Dendritic cell treated with granulocyte-macrophage colony-stimulating factor and Interleukin-4, amounts not matched to agents 40 ng/mL and 50 ng/mL, for 4 days (primary cell): ENCODE measurements around the gene AMMECR1L.
"Not testable (repeated sequence)": the region's sequence is repeated elsewhere in the genome, so short reads cannot be mapped to it uniquely, and the experiment has no call there.

Source experiments
- H3K27ac Mint-ChIP-seq: one replicate; pipeline ENCODE4 v1.8.0; 2022; ENCODE audit warnings: mild to moderate bottlenecking, mixed read lengths
- H3K27me3 Mint-ChIP-seq: one replicate; pipeline ENCODE4 v1.8.0; 2022; ENCODE audit warnings: mild to moderate bottlenecking, mixed read lengths
- H3K36me3 Mint-ChIP-seq: one replicate; pipeline ENCODE4 v1.8.0; 2022; ENCODE audit warnings: low read depth, mixed read lengths
- H3K4me1 Mint-ChIP-seq: one replicate; pipeline ENCODE4 v1.8.0; 2022; ENCODE audit warnings: low read depth, mixed read lengths
- H3K4me3 Mint-ChIP-seq: one replicate; pipeline ENCODE4 v1.8.0; 2022; ENCODE audit warnings: mild to moderate bottlenecking, moderate library complexity, mixed read lengths
- H3K9me3 Mint-ChIP-seq: one replicate; pipeline ENCODE4 v1.8.0; 2022; ENCODE audit warnings: mixed read lengths
- intact Hi-C: fragments of 100-400 bp; cut with micrococcal nuclease; formaldehyde crosslinking; loops from one replicate; pipeline ENCODE4 v1.15.0; 2022

Gene AMMECR1L

GRCh38 chr2:127897531-127898211, 11.9 kb upstream of the AMMECR1L start:
- peaks cover 18% of the 10 kb centered on the region for H3K27me3 Mint-ChIP-seq
- H3K9me3 Mint-ChIP-seq = no peaks in the 10 kb centered on the region
- peak overlapping the region; percentile 45 for H3K27ac Mint-ChIP-seq
- intact Hi-C loops = no loop called here
- H3K4me1 Mint-ChIP-seq = peaks cover 19% of the 10 kb centered on the region
- no peak overlapping the region for H3K4me3 Mint-ChIP-seq
- H3K36me3 Mint-ChIP-seq = no peaks in the 10 kb centered on the region

- H3K27ac Mint-ChIP-seq = no peak overlapping the region
- no peak overlapping the region for H3K4me3 Mint-ChIP-seq
- H3K4me1 Mint-ChIP-seq = peaks cover 16% of the 10 kb centered on the region
- intact Hi-C loops = no loop called here
- H3K36me3 Mint-ChIP-seq = no peaks in the 10 kb centered on the region
- no peaks in the 10 kb centered on the region for H3K9me3 Mint-ChIP-seq
- H3K27me3 Mint-ChIP-seq = peaks cover 21% of the 10 kb centered on the region
These were observed 7.7 kb upstream of the AMMECR1L start for GRCh38 chr2:127893494-127893893.

- no peak overlapping the region for H3K27ac Mint-ChIP-seq
These were observed 7.3 kb upstream of the AMMECR1L start for GRCh38 chr2:127893033-127893432.

GRCh38 chr2:127891811-127892210, 6.1 kb upstream of the AMMECR1L start:
- Mint-ChIP-seq H3K9me3 (no peaks in the 10 kb centered on the region), H3K27me3 (peaks cover 17% of the 10 kb centered on the region), H3K4me1 (peaks cover 17% of the 10 kb centered on the region), H3K36me3 (no peaks in the 10 kb centered on the region), H3K4me3 (peak overlapping the region; percentile 5), H3K27ac (no peak overlapping the region)
- intact Hi-C loops = no loop called here

More at GRCh38 chr2:127893033-127893432, 7.3 kb upstream of the AMMECR1L start:
- Mint-ChIP-seq H3K9me3 (no peaks in the 10 kb centered on the region), H3K36me3 (no peaks in the 10 kb centered on the region), H3K4me1 (peaks cover 11% of the 10 kb centered on the region), H3K4me3 (no peak overlapping the region), H3K27me3 (peaks cover 21% of the 10 kb centered on the region)
- intact Hi-C loops = no loop called here

GRCh38 chr2:127890756-127891155, 5.0 kb upstream of the AMMECR1L start:
- H3K36me3 Mint-ChIP-seq, intact Hi-C loops, H3K9me3 Mint-ChIP-seq, H3K4me3 Mint-ChIP-seq, H3K27ac Mint-ChIP-seq: not testable (repeated sequence)
- Mint-ChIP-seq H3K27me3 (peaks cover 12% of the 10 kb centered on the region), H3K4me1 (peaks cover 17% of the 10 kb centered on the region)

GRCh38 chr2:127888772-127889171, 3.0 kb upstream of the AMMECR1L start:
- Mint-ChIP-seq H3K4me1 (peaks cover 32% of the 10 kb centered on the region), H3K27ac (no peak overlapping the region), H3K27me3 (peaks cover 7% of the 10 kb centered on the region), H3K36me3 (peaks cover 14% of the 10 kb centered on the region), H3K4me3 (no peak overlapping the region), H3K9me3 (no peaks in the 10 kb centered on the region)
- intact Hi-C loops = loop anchor here (10.0 kb wide), 1 partner anchor 66 kb away; no protein-coding TSS in a partner anchor

GRCh38 chr2:127887776-127888130, 2.0 kb upstream of the AMMECR1L start:
- H3K4me3 Mint-ChIP-seq = no peak overlapping the region

GRCh38 chr2:127887082-127887775, 1.5 kb upstream of the AMMECR1L start:
- no peak overlapping the region for H3K27ac Mint-ChIP-seq

More at GRCh38 chr2:127887776-127888130, 2.0 kb upstream of the AMMECR1L start:
- Mint-ChIP-seq H3K4me1 (peaks cover 34% of the 10 kb centered on the region), H3K27ac (no peak overlapping the region), H3K27me3 (peaks cover 4% of the 10 kb centered on the region), H3K9me3 (no peaks in the 10 kb centered on the region), H3K36me3 (peaks cover 23% of the 10 kb centered on the region)
- intact Hi-C loops = loop anchor here (10.0 kb wide), 1 partner anchor 67 kb away; no protein-coding TSS in a partner anchor

GRCh38 chr2:127886593-127886935, 808 bp upstream of the AMMECR1L start:
- not testable (repeated sequence) for H3K9me3 Mint-ChIP-seq, H3K27me3 Mint-ChIP-seq
- intact Hi-C loops = loop anchor here (10.0 kb wide), 1 partner anchor 68 kb away; no protein-coding TSS in a partner anchor
- Mint-ChIP-seq H3K27ac (peak overlapping the region; percentile 92), H3K36me3 (peaks cover 35% of the 10 kb centered on the region), H3K4me1 (peaks cover 29% of the 10 kb centered on the region), H3K4me3 (peak overlapping the region; percentile 90)

More at GRCh38 chr2:127887082-127887775, 1.5 kb upstream of the AMMECR1L start:
- H3K4me1 Mint-ChIP-seq = peaks cover 34% of the 10 kb centered on the region
- no peak overlapping the region for H3K4me3 Mint-ChIP-seq
- no peaks in the 10 kb centered on the region for H3K9me3 Mint-ChIP-seq
- intact Hi-C loops = loop anchor here (10.0 kb wide), 1 partner anchor 68 kb away; no protein-coding TSS in a partner anchor
- peaks cover 4% of the 10 kb centered on the region for H3K27me3 Mint-ChIP-seq
- H3K36me3 Mint-ChIP-seq = peaks cover 29% of the 10 kb centered on the region

- H3K9me3 Mint-ChIP-seq, H3K27me3 Mint-ChIP-seq: not testable (repeated sequence)
- intact Hi-C loops = loop anchor here (2.0 to 10.0 kb wide), 2 partner anchors 26 to 70 kb away; partner anchors contain the start of gene POLR2D
- Mint-ChIP-seq H3K27ac (peak overlapping the region; percentile 90), H3K4me3 (peak overlapping the region; percentile 99), H3K4me1 (peaks cover 32% of the 10 kb centered on the region), H3K36me3 (peaks cover 50% of the 10 kb centered on the region)
These were observed 655 bp downstream of the AMMECR1L start for GRCh38 chr2:127884861-127885740.

- intact Hi-C loops = loop anchor here (2.0 to 10.0 kb wide), 2 partner anchors 26 to 70 kb away; partner anchors contain the start of gene POLR2D
- no peaks in the 10 kb centered on the region for H3K27me3 Mint-ChIP-seq
- H3K4me1 Mint-ChIP-seq = peaks cover 32% of the 10 kb centered on the region
These were observed 1.3 kb downstream of the AMMECR1L start for GRCh38 chr2:127884436-127884835.

GRCh38 chr2:127879899-127880298, 5.9 kb downstream of the AMMECR1L start:
- intact Hi-C loops = loop anchor here (10.0 kb wide), 2 partner anchors 75 to 215 kb away; partner anchors contain the start of gene UGGT1
- no peak overlapping the region for H3K4me3 Mint-ChIP-seq
- H3K4me1 Mint-ChIP-seq = peaks cover 29% of the 10 kb centered on the region
- no peaks in the 10 kb centered on the region for H3K27me3 Mint-ChIP-seq
- H3K9me3 Mint-ChIP-seq = no peaks in the 10 kb centered on the region
- H3K36me3 Mint-ChIP-seq = peaks cover 69% of the 10 kb centered on the region
- no peak overlapping the region for H3K27ac Mint-ChIP-seq

More at GRCh38 chr2:127884436-127884835, 1.3 kb downstream of the AMMECR1L start:
- Mint-ChIP-seq H3K4me3 (peak overlapping the region; percentile 99), H3K27ac (peak overlapping the region; percentile 90), H3K9me3 (no peaks in the 10 kb centered on the region), H3K36me3 (peaks cover 57% of the 10 kb centered on the region)

- Mint-ChIP-seq H3K27ac (no peak overlapping the region), H3K27me3 (no peaks in the 10 kb centered on the region), H3K4me3 (no peak overlapping the region), H3K9me3 (no peaks in the 10 kb centered on the region), H3K4me1 (peaks cover 36% of the 10 kb centered on the region), H3K36me3 (peaks cover 72% of the 10 kb centered on the region)
- intact Hi-C loops = loop anchor here (10.0 kb wide), 1 partner anchor 217 kb away; the partner anchor contains the start of gene UGGT1
These were observed 8.1 kb downstream of the AMMECR1L start for GRCh38 chr2:127877626-127878025.
